ENCODE data around the gene POLR3B. TPM values are rescaled to one million over a fixed set of nuclear protein-coding genes. Genes with fewer than 3 reads are reported as not detected.

Gene POLR3B
- total RNA-seq, 6 donors from 2014 or later, result 7.2 to 14.7 (median 10.6) TPM

DNA sequence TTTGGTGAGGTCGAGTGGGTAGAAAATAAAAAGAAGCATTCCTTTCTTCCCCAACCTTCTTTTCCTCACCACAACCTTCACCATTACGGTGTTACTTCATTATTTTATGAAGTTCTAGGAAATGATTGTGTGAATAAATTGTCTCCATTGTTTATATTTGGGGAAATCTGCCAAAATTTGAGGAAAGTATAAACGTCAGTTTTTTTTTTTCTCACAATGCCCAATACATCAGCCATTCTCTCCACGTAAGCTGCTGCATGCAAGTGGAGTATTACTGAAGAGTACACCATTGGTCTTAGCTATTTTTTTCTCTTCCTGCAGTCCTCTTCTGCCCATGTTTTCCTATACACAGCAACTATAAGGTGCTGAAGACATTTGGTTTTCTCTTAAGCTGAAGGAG, 9.1 kb upstream of the POLR3B start:
- ATAC-seq (ENCODE audit: low FRiP score in 2 of 2) (no peak), DNase-seq (no peak)
- 49 to 50% methylated on average over 4 of the region's 4 CpGs for WGBS, 2 donors
- Histone ChIP-seq H3K36me3 (peaks cover 0 to 12% (median 2%) of the 10 kb centered on the region in 4 donors), H3K27me3 (no peaks in the 10 kb centered on the region), H3K4me3 (no peak overlapping the region), H3K9me3 (no peaks in the 10 kb centered on the region), H3K4me1 (peaks cover 3 to 6% (median 5%) of the 10 kb centered on the region in 4 donors), H3K27ac (no peak overlapping the region)
- TF ChIP-seq EP300 (IDR thresholded peaks at IDR 0.05) (no peak), POLR2A (IDR thresholded peaks at IDR 0.05) (no peak), POLR2AphosphoS5 (IDR thresholded peaks at IDR 0.05) (no peak)
- TF ChIP-seq, protein P1, sequence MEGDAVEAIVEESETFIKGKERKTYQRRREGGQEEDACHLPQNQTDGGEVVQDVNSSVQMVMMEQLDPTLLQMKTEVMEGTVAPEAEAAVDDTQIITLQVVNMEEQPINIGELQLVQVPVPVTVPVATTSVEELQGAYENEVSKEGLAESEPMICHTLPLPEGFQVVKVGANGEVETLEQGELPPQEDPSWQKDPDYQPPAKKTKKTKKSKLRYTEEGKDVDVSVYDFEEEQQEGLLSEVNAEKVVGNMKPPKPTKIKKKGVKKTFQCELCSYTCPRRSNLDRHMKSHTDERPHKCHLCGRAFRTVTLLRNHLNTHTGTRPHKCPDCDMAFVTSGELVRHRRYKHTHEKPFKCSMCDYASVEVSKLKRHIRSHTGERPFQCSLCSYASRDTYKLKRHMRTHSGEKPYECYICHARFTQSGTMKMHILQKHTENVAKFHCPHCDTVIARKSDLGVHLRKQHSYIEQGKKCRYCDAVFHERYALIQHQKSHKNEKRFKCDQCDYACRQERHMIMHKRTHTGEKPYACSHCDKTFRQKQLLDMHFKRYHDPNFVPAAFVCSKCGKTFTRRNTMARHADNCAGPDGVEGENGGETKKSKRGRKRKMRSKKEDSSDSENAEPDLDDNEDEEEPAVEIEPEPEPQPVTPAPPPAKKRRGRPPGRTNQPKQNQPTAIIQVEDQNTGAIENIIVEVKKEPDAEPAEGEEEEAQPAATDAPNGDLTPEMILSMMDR (IDR thresholded peaks at IDR 0.05), result no peak

DNA sequence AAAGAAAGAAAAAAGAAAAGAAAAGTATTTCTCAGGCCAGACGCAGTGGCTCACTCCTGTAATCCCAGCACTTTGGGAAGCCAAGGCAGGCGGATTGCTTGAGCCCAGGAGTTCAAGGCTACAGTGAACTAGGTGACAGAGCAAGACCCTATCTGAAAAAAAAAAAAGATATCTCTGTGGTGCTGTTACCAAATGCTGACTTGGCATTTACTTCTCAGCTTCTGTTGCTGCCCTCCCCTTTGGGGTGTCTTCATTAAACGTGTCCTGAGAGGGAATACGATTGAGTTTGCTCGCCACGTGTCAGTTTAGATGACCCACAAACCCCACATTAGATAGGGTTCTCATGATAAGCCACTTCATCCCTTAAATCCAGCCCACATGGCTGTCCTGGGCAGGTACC, 4.4 kb upstream of the POLR3B start:
- no peak for ATAC-seq (ENCODE audit: low FRiP score in 2 of 2)
- Histone ChIP-seq H3K27ac (no peak overlapping the region), H3K4me1 (peaks cover 0 to 11% (median 6%) of the 10 kb centered on the region in 4 donors), H3K27me3 (no peaks in the 10 kb centered on the region), H3K36me3 (no peaks in the 10 kb centered on the region), H3K9me3 (no peaks in the 10 kb centered on the region), H3K4me3 (no peak overlapping the region)
- TF ChIP-seq EP300 (IDR thresholded peaks at IDR 0.05) (no peak), POLR2AphosphoS5 (IDR thresholded peaks at IDR 0.05) (no peak), POLR2A (IDR thresholded peaks at IDR 0.05) (no peak)
- TF ChIP-seq, protein P1 (IDR thresholded peaks at IDR 0.05), result no peak
- 77 to 88% methylated on average over 6 of the region's 6 CpGs for WGBS, 2 donors
- DNase-seq, result no peak

DNA sequence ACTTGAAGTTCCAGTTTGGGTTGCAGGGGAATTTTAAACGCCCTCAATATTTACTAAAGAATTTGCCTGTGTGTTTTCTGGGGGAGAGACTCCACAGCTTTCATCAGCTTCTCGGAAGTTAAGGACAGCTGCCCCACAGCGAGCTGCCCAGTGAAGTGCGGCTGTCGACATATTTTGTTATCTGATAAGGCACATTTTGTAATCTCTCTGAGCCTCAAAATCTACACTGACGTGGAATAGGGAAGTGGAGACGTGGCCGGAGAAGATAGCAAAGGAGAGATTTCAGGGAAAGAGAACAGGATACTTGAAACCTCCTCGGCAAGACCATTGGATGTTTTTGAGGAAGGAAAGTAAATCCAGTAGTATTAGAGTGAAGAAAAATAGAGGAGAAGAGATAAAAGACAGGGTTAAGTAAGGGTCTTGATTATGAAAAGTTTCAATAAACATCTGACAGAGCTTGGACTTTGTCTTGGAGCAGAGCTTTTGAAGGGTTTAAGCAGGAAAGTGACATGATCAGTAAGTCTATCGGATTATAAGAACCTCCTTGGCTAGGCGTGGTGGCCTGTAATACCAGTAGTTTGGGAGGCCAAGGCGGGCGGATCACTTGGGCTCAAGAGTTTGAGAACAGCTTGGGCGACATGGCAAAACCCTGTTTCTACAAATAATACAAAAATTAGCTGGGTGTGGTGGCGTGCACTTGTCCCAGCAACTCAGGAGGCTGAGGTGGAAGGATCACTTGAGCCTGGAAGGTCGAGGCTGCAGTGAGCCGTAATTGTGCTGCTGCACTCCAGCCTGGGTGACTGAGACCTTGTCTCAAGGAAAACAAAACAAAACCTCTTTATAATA, 1.1 kb downstream of the POLR3B start:
- peak in 1 of 2 donors; percentile 61 for DNase-seq
- WGBS, 2 donors, result 28 to 29% methylated on average over 17 of the region's 17 CpGs
- ATAC-seq (ENCODE audit: low FRiP score in 2 of 2), result peak; percentile 65 to 69

GRCh38 chr12:106359646-106360399, 2.3 kb downstream of the POLR3B start:
- TF ChIP-seq, protein P1 (IDR thresholded peaks at IDR 0.05), result no peak
- TF ChIP-seq EP300 (IDR thresholded peaks at IDR 0.05) (no peak), POLR2AphosphoS5 (IDR thresholded peaks at IDR 0.05) (no peak), POLR2A (IDR thresholded peaks at IDR 0.05) (no peak)
- Histone ChIP-seq H3K27me3 (no peaks in the 10 kb centered on the region), H3K36me3 (no peaks in the 10 kb centered on the region), H3K4me3 (no peak overlapping the region), H3K9me3 (no peaks in the 10 kb centered on the region), H3K4me1 (peaks cover 10 to 32% (median 19%) of the 10 kb centered on the region in 4 donors), H3K27ac (peak overlapping the region; percentile 86 to 93 (median 92))
- no peak for DNase-seq
- WGBS, 2 donors, result 82 to 84% methylated on average over 7 of the region's 7 CpGs
- ATAC-seq (ENCODE audit: low FRiP score in 2 of 2), result no peak

More for the DNA sequence above, 1.1 kb downstream of the POLR3B start:
- H3K4me3 ChIP-seq, result peak overlapping the region; percentile 59 to 87 (median 72)
- H3K9me3 ChIP-seq, result no peaks in the 10 kb centered on the region
- peak in 3 of 4 donors; percentile 2 to 30 (median 9) for TF ChIP-seq EP300 (IDR thresholded peaks at IDR 0.05)
- TF ChIP-seq POLR2AphosphoS5 (IDR thresholded peaks at IDR 0.05), result no peak
- TF ChIP-seq, protein P1 (IDR thresholded peaks at IDR 0.05), result no peak
- no peak for TF ChIP-seq POLR2A (IDR thresholded peaks at IDR 0.05)
- H3K36me3 ChIP-seq, result no peaks in the 10 kb centered on the region
- peak overlapping the region; percentile 86 to 93 (median 92) for H3K27ac ChIP-seq
- no peaks in the 10 kb centered on the region for H3K27me3 ChIP-seq
- H3K4me1 ChIP-seq, result peaks cover 10 to 32% (median 19%) of the 10 kb centered on the region in 4 donors
